ENCODE data around the gene SPATA24. TPM values are rescaled to one million over a fixed set of nuclear protein-coding genes. Genes with fewer than 3 reads are reported as not detected.
"Not testable (repeated sequence)": the region's sequence is repeated elsewhere in the genome, so short reads cannot be mapped to it uniquely, and the experiment has no call there.

SPATA24 gene
- polyA plus RNA-seq, 3 donors, result 9.9 to 20.2 (median 13.6) TPM

GRCh38 chr5:139355900-139356299 is 48.0 kb downstream of the SPATA24 start:
- DNase-seq, result not testable (repeated sequence)

- DNase-seq, result no peak
These were observed 49.7 kb downstream of the SPATA24 start for GRCh38 chr5:139354186-139354585.

GRCh38 chr5:139347863-139348262 is 56.0 kb downstream of the SPATA24 start:
- DNase-seq, result not testable (repeated sequence)

Other genes with a start within 250 kb of the SPATA24 start
- gene SIL1, start 205.7 kb downstream of the SPATA24 start, polyA plus RNA-seq (ENCODE audit: insufficient read length in 3 of 3), result 10 to 100 TPM; 40.3 to 52.1 (median 43.5) TPM
- gene MATR3, start 110.3 kb downstream of the SPATA24 start, polyA plus RNA-seq (ENCODE audit: insufficient read length in 3 of 3), result 100 to 1,000 TPM; 576 to 652 (median 629) TPM
- 100 to 1,000 TPM; 152 to 163 (median 163) TPM for gene PAIP2, start 62.2 kb downstream of the SPATA24 start, polyA plus RNA-seq (ENCODE audit: insufficient read length in 3 of 3)
- 10 to 100 TPM; 15.0 to 22.0 (median 18.0) TPM for gene SLC23A1, start 20.8 kb downstream of the SPATA24 start, polyA plus RNA-seq (ENCODE audit: insufficient read length in 3 of 3)
- gene MZB1, start 14.2 kb downstream of the SPATA24 start, polyA plus RNA-seq (ENCODE audit: insufficient read length in 3 of 3), result 1 to 10 TPM in 1 of 3 donors, under 1 TPM in 2; 0.61 to 1.1 (median 0.73) TPM
- 1 to 10 TPM; 2.8 to 4.2 (median 3.5) TPM for gene PROB1, start 9.0 kb downstream of the SPATA24 start, polyA plus RNA-seq (ENCODE audit: insufficient read length in 3 of 3)
- gene DNAJC18, start 35.4 kb upstream of the SPATA24 start, polyA plus RNA-seq (ENCODE audit: insufficient read length in 3 of 3), result 10 to 100 TPM; 19.8 to 23.4 (median 22.0) TPM
- gene ECSCR, start 58.7 kb upstream of the SPATA24 start, polyA plus RNA-seq (ENCODE audit: insufficient read length in 3 of 3), result 10 to 100 TPM; 21.7 to 30.4 (median 24.4) TPM
- gene SMIM33, start 66.9 kb upstream of the SPATA24 start, polyA plus RNA-seq (ENCODE audit: insufficient read length in 3 of 3), result under 1 TPM in 1 of 3 donors, not detected in 2; 0.12 TPM
- gene STING1, start 78.7 kb upstream of the SPATA24 start, polyA plus RNA-seq (ENCODE audit: insufficient read length in 3 of 3), result 10 to 100 TPM; 33.0 to 41.3 (median 34.1) TPM
- 100 to 1,000 TPM; 138 to 149 (median 141) TPM for gene UBE2D2, start 157.2 kb upstream of the SPATA24 start, polyA plus RNA-seq (ENCODE audit: insufficient read length in 3 of 3)
- gene CXXC5, start 244.3 kb upstream of the SPATA24 start, polyA plus RNA-seq (ENCODE audit: insufficient read length in 3 of 3), result 100 to 1,000 TPM; 190 to 206 (median 205) TPM

Data from renal pelvis (tissue), 4 donors.